ENCODE results near the gene CALN1.

DNA sequence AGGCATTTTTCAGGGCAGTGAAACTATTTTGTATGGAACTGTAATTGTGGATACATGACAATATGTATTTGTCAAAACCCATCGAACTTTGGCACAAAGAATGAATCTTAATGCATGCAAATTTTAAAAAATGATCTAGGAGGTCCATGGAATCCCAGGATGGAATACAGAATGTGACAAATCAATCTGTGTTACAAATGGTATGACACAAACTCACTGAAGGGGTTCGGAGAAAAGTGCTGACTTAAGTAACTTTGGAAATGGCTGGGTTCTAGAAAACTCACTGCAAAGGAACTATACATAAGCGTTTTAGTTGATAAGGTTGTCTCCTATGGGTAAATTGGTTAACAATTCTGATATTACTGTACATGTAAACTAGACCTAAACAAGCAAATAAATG, 26.0 kb downstream of the CALN1 start:
- TF ChIP-seq, protein P1, sequence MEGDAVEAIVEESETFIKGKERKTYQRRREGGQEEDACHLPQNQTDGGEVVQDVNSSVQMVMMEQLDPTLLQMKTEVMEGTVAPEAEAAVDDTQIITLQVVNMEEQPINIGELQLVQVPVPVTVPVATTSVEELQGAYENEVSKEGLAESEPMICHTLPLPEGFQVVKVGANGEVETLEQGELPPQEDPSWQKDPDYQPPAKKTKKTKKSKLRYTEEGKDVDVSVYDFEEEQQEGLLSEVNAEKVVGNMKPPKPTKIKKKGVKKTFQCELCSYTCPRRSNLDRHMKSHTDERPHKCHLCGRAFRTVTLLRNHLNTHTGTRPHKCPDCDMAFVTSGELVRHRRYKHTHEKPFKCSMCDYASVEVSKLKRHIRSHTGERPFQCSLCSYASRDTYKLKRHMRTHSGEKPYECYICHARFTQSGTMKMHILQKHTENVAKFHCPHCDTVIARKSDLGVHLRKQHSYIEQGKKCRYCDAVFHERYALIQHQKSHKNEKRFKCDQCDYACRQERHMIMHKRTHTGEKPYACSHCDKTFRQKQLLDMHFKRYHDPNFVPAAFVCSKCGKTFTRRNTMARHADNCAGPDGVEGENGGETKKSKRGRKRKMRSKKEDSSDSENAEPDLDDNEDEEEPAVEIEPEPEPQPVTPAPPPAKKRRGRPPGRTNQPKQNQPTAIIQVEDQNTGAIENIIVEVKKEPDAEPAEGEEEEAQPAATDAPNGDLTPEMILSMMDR (IDR thresholded peaks at IDR 0.05) = no peak
- TF ChIP-seq POLR2A (IDR thresholded peaks at IDR 0.05) = no peak
